Activated gamma-delta T cell treated with anti-CD3 and anti-CD28 coated beads, Interleukin-2, amount 50 U/mL, for 16 hours (primary cell): Measurements from ENCODE around the gene PCGF3.
"Not testable (repeated sequence)": the region's sequence is repeated elsewhere in the genome, so short reads cannot be mapped to it uniquely, and the experiment has no call there.

Experiments
- DNase-seq: peaks from one replicate; pipeline ENCODE4 v3.0.0-alpha.2; 2020; ENCODE audit warnings: low read depth

The PCGF3 gene

GRCh38 chr4:764405-765169 lies 59.0 kb downstream of the PCGF3 start:
- no peak for DNase-seq

DNA sequence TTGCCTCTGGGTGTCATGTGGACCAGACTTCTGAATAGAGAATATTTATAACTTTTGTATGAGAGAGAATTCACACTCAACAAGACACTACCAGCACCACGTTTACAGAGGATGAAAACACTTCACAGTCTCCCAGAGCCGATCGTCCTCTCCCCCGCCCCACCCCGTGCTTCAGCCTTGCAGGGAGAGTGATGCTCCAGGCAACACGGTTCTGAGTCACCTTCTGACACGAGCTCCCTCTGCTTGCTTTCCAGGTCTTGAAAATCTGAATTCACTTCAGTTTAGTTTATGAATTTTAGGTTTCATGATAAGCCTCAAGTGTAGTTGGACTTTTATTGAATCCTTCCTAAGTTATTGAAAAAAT lies 60.5 kb downstream of the PCGF3 start:
- no peak for DNase-seq

GRCh38 chr4:766559-767283 lies 61.1 kb downstream of the PCGF3 start:
- DNase-seq, result no peak

DNA sequence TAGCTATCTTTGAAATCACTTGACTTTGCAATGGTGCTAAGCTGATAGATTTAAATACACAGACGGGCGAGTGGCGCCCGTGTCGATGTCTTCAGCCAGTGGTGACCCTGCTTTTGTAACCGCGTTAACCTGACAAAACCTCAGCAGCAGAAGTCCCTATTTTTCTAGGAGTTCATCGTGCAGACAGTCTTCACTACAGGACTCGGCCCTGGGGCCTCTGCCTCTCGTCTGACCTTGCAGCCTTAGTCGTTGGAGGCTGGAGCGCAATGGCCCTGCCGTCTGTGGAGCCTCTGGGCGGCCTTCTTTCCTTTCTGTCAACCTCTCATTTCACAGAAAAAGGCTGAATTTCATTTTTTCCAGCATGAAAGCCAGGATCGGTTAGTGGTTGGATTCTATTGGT lies 62.4 kb downstream of the PCGF3 start:
- no peak for DNase-seq

GRCh38 chr4:768995-769394 lies 63.4 kb downstream of the PCGF3 start:
- no peak for DNase-seq

GRCh38 chr4:769511-769910 lies 63.9 kb downstream of the PCGF3 start:
- DNase-seq, result no peak

DNA sequence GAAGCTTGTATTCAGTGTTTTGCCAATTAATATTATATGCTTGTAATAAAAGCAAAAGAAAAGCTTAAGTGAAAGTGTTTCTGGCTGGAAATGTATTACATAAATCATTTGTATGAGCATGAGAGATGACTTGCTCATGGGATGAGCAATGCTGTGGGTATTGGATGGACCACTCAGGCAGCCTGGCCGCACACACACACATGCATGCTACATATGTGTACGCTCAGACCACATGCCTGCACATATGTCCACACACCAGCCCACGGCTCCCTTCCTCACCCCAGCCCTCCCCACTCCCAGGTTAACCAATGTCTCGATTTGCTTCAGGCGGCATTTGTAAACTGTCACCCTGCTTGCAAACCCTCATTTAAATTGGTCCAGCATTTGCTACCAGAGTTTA lies 64.4 kb downstream of the PCGF3 start:
- DNase-seq, result no peak

GRCh38 chr4:771464-771863 lies 65.8 kb downstream of the PCGF3 start:
- DNase-seq, result no peak

DNA sequence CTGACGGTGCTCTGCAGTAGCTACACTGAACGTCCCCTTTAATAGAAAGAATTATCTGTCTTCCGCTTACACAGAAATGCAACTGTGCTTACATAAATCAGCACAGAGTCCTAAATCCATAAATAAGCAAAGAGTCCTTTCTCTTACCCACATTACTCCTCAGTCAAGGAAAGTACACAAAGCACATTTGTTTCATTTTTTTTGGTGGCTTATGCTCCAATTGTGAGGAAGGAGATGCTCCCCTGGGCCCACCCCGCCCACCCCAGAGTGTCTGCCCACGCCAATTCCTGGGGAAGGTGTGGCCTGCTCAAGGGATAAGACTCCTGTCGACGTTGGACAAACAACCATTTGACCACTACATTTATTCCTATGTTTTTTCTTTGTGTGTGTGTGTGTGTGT lies 66.5 kb downstream of the PCGF3 start:
- no peak for DNase-seq

DNA sequence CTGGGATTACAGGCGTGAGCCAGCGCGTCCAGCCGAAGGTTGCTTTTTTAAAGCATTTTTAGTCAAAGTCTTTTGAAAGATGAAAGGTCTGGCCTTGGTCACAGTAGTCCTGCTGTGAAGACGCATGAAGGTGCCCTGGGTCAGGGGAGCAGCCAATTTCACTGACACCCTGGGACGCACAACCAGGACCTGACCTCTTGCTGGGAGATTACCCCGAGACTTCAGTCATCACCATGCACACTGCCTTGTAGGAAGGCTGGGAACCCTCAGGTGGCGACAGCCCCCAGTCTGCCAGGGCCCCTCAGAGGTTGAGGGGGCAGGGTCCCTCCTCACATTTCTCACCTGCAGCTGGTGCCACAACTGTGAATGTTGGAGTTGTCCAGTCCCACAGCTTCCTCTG lies 67.1 kb downstream of the PCGF3 start:
- no peak for DNase-seq

GRCh38 chr4:773214-773613 lies 67.6 kb downstream of the PCGF3 start:
- no peak for DNase-seq

- not testable (repeated sequence) for DNase-seq
These were observed 68.9 kb downstream of the PCGF3 start for GRCh38 chr4:774419-775092.

GRCh38 chr4:775485-775884 lies 69.9 kb downstream of the PCGF3 start:
- not testable (repeated sequence) for DNase-seq

GRCh38 chr4:776743-777441 lies 71.3 kb downstream of the PCGF3 start:
- no peak for DNase-seq

GRCh38 chr4:777520-778262 lies 72.1 kb downstream of the PCGF3 start:
- no peak for DNase-seq

DNA sequence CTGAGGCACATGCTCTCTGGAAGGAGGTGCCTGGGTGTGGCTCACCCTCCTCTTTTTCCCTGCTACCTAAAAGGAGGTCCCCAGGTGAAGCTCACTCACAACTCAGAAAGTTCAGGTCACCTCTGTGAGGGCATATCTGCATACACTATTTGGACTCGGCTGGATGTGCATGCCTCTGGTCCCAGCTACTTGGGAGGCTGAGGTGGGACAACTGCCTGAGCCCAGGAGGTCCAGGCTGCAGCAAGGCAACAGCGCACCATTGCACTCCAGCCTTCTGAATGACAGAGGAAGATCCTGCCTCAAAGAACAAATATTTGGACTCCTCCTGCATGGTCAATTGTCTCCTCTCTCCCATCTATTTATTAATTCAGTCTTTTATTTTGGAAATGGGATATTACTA lies 73.9 kb downstream of the PCGF3 start:
- DNase-seq, result no peak

- DNase-seq, result not testable (repeated sequence)
These were observed 74.6 kb downstream of the PCGF3 start for GRCh38 chr4:780255-780654.

- DNase-seq, result no peak
These were observed 75.3 kb downstream of the PCGF3 start for GRCh38 chr4:780716-781492.

- peak; percentile 97 for DNase-seq
These were observed 76.0 kb downstream of the PCGF3 start for GRCh38 chr4:781493-782216.
